ENCODE data around the gene ARSA. TPM values are rescaled to one million over a fixed set of nuclear protein-coding genes. Genes with fewer than 3 reads are reported as not detected.

ARSA gene
- total RNA-seq, 1 experiment from 2014 or later = 16.4 TPM

GRCh38 chr22:50625131-50625567, 2.8 kb downstream of the ARSA start:
- H4K20me1 ChIP-seq (ENCODE audit: insufficient read depth) = no peaks in the 10 kb centered on the region
- ChIA-PET CTCF (no interaction called here), RAD21 (ENCODE audit: low non-redundant PET in 1 of 2, low total read pairs in 2 of 2, uncharacterized antibody in 2 of 2, unreplicated experiment in 2 of 2) (no interaction called here), POLR2A (no interaction called here)
- H3K36me3 ChIP-seq (ENCODE audit: control insufficient read depth in 1 of 2, insufficient read depth in 2 of 2, low read length in 2 of 2) = no peaks in the 10 kb centered on the region
- DNase-seq (ENCODE audit: low read depth, low spot score) (no peak), ATAC-seq (no peak)
- H3K27ac ChIP-seq (ENCODE audit: low read depth, low read length) = no peak overlapping the region
- H2AFZ ChIP-seq (ENCODE audit: low read depth, low read length, poor library complexity, severe bottlenecking) = no peak overlapping the region
- no peaks in the 10 kb centered on the region for H3K9me2 ChIP-seq (ENCODE audit: insufficient read depth)
- no peaks in the 10 kb centered on the region for H3K79me2 ChIP-seq (ENCODE audit: insufficient read depth, low read length)
- no peak overlapping the region for H3K4me3 ChIP-seq (replicated peaks in 1 of 2; ENCODE audit: low read depth in 1 of 2, low read length in 2 of 2)
- no peak overlapping the region for H3K9ac ChIP-seq (ENCODE audit: low read length)
- H3K9me3 ChIP-seq (ENCODE audit: control insufficient read depth in 1 of 2, insufficient read depth in 1 of 2, low read depth in 1 of 2, low read length in 2 of 2) = no peaks in the 10 kb centered on the region
- intact Hi-C loops (cut with micrococcal nuclease) = no loop called here
- peaks cover 6% of the 10 kb centered on the region; the same call in 1 of the 2 replicates for H3K27me3 ChIP-seq (ENCODE audit: insufficient read depth, low read length)
- no peak overlapping the region for H3K4me2 ChIP-seq (ENCODE audit: low read length)
- no TSS peak for BruUV-seq (replicated peaks)
- peaks cover 10 to 50% of the 10 kb centered on the region in 2 experiments; a peak in 3 of 4 replicates for H3K4me1 ChIP-seq (ENCODE audit: control insufficient read depth in 1 of 2, insufficient read depth in 2 of 2, low read length in 2 of 2)
- TF ChIP-seq POLR2A (IDR thresholded peaks at IDR 0.05; ENCODE audit: borderline replicate concordance, extremely low read depth, insufficient read depth, insufficient read length) (no peak), POLR2AphosphoS5 (IDR thresholded peaks at IDR 0.05; ENCODE audit: low read depth, low read length) (no peak), ZBTB33 (IDR thresholded peaks at IDR 0.05; ENCODE audit: extremely low read depth, insufficient replicate concordance, low read length) (no peak)

GRCh38 chr22:50624347-50625130, 3.4 kb downstream of the ARSA start:
- no peak for ATAC-seq
- BruUV-seq (replicated peaks) = no TSS peak
- no peak overlapping the region for H3K4me2 ChIP-seq (ENCODE audit: low read length)
- H3K4me3 ChIP-seq (replicated peaks in 1 of 2; ENCODE audit: low read depth in 1 of 2, low read length in 2 of 2) = no peak overlapping the region
- no peak overlapping the region for H3K9ac ChIP-seq (ENCODE audit: low read length)
- peaks cover 6% of the 10 kb centered on the region; the same call in 1 of the 2 replicates for H3K27me3 ChIP-seq (ENCODE audit: insufficient read depth, low read length)
- no peak for DNase-seq (ENCODE audit: low read depth, low spot score)
- H3K79me2 ChIP-seq (ENCODE audit: insufficient read depth, low read length) = no peaks in the 10 kb centered on the region
- H3K4me1 ChIP-seq (ENCODE audit: control insufficient read depth in 1 of 2, insufficient read depth in 2 of 2, low read length in 2 of 2) = peaks cover 12 to 54% of the 10 kb centered on the region in 2 experiments; a peak in 3 of 4 replicates
- H4K20me1 ChIP-seq (ENCODE audit: insufficient read depth) = no peaks in the 10 kb centered on the region
- H3K9me2 ChIP-seq (ENCODE audit: insufficient read depth) = no peaks in the 10 kb centered on the region
- no peak overlapping the region for H3K27ac ChIP-seq (ENCODE audit: low read depth, low read length)
- POLR2A ChIA-PET = no interaction called here
- CTCF ChIA-PET = no interaction called here
- H3K36me3 ChIP-seq (ENCODE audit: control insufficient read depth in 1 of 2, insufficient read depth in 2 of 2, low read length in 2 of 2) = no peaks in the 10 kb centered on the region
- no peaks in the 10 kb centered on the region for H3K9me3 ChIP-seq (ENCODE audit: control insufficient read depth in 1 of 2, insufficient read depth in 1 of 2, low read depth in 1 of 2, low read length in 2 of 2)
- RAD21 ChIA-PET (ENCODE audit: low non-redundant PET in 1 of 2, low total read pairs in 2 of 2, uncharacterized antibody in 2 of 2, unreplicated experiment in 2 of 2) = no interaction called here
- intact Hi-C loops (cut with micrococcal nuclease) = loop anchor here (5.0 kb wide), 1 partner anchor 92 kb away; the partner anchor contains the start of gene TYMP
- no peak overlapping the region for H2AFZ ChIP-seq (ENCODE audit: low read depth, low read length, poor library complexity, severe bottlenecking)
- TF ChIP-seq EZH2phosphoT487 (IDR thresholded peaks at IDR 0.05; ENCODE audit: borderline replicate concordance) (no peak), ZBTB33 (IDR thresholded peaks at IDR 0.05; ENCODE audit: extremely low read depth, insufficient replicate concordance, low read length) (no peak), REST (IDR thresholded peaks at IDR 0.05; ENCODE audit: low read depth) (no peak), ATF3 (IDR thresholded peaks at IDR 0.05) (no peak), FOSL1 (IDR thresholded peaks at IDR 0.05; ENCODE audit: low read depth) (no peak), POLR2A (IDR thresholded peaks at IDR 0.05; ENCODE audit: borderline replicate concordance, extremely low read depth, insufficient read depth, insufficient read length) (no peak), TCF7L2 (IDR thresholded peaks at IDR 0.05; ENCODE audit: borderline replicate concordance, extremely low read depth, insufficient read depth, insufficient read length) (no peak), SIN3A (IDR thresholded peaks at IDR 0.05; ENCODE audit: low read depth) (no peak)
